Lower leg skin (tissue), 4 donors: ENCODE data around the gene PTGDR2. TPM values are rescaled to one million over a fixed set of nuclear protein-coding genes. Genes with fewer than 3 reads are reported as not detected.

Experiments
- DNase-seq, 2 donors: peaks; one replicate each; pipeline ENCODE4 v3.0.0-alpha.2; 2019; ENCODE audit warnings: low spot score in 2 of 2
- H3K4me3 ChIP-seq: fragments of 200-600 bp; sonication (generic); 2 replicates; pipeline ENCODE4 v1.5.1; 2017; ENCODE audit warnings: mild to moderate bottlenecking, low read depth; ENCODE audit not compliant: poor library complexity, severe bottlenecking
- POLR2A ChIP-seq, 2 donors: fragments of 450-650 bp; IDR thresholded peaks; one replicate each; pipeline ENCODE4 v1.6.1; 2016 to 2017; ENCODE audit warnings: antibody characterized with exemption in 2 of 2, mild to moderate bottlenecking in 1 of 2, moderate library complexity in 1 of 2
- WGBS, 2 donors: methylation state at CpG; one replicate each; pipeline ENCODE4 v1.1.5; 2018; 5-methylcytosine and 5-hydroxymethylcytosine counted together
- intact Hi-C: fragments of 100-400 bp; cut with DNase I; formaldehyde crosslinking; loops from one replicate; pipeline ENCODE4 v1.15.0; 2023; ENCODE audit warnings: low total_unique reads
- total RNA-seq, 4 donors: library from RNA; depleted of rRNA; stranded (reverse); fragments of >200 nt; gene quantifications; one replicate each; pipeline ENCODE4 v1.1.0, GENCODE V29; 2016
- TF ChIP-seq, protein P1 (sequence below), 3 donors: fragments of 450-650 bp; IDR thresholded peaks; one replicate each; pipeline ENCODE4 v1.5.1; 2016; ENCODE audit warnings: antibody characterized with exemption in 3 of 3, mild to moderate bottlenecking in 3 of 3, moderate library complexity in 2 of 3

PTGDR2 gene
- total RNA-seq, 4 donors from 2014 or later: 0.13 to 0.64 (median 0.32) TPM

DNA sequence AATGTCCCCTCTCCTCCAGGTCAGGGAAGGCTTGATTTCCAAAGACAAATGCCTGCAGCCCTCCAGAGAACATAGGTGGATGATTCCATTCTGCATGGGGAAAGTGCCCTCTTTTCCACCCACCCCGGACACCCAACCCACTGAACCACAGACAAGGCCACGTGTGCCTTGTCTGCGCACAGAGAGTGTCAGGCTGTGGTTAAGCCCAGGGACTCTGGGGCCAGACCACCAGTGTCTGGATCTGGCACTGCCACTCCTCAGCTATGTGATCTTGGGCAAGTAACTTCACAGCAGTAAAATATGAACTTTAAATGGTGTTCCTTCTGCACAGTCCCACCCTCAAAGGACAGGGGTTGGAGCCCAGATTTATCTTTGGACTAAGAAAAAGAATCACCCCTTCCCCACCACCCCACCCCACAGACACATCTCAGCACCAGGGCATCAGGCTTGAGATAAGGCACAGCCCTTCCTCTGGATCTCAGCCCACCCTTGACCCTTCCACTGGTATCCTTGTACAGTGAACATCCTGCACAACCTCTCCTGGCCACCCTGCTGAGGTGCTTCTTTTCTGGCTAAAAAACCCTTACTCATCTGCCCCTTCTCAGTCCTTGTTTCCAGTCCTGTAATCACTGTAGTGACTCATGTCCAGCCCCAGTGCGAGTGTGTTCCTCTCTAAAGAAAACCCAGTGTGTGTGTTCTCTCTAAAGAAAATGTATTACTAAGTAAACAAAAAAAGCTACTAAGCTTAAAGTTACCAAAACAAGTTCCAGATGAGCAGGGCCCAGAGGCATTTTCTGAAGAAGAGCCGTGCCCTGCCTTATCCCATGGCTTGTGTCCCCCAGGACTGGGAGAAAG, 1.9 kb upstream of the PTGDR2 start:
- intact Hi-C loops: no loop called here
- TF ChIP-seq, protein P1, sequence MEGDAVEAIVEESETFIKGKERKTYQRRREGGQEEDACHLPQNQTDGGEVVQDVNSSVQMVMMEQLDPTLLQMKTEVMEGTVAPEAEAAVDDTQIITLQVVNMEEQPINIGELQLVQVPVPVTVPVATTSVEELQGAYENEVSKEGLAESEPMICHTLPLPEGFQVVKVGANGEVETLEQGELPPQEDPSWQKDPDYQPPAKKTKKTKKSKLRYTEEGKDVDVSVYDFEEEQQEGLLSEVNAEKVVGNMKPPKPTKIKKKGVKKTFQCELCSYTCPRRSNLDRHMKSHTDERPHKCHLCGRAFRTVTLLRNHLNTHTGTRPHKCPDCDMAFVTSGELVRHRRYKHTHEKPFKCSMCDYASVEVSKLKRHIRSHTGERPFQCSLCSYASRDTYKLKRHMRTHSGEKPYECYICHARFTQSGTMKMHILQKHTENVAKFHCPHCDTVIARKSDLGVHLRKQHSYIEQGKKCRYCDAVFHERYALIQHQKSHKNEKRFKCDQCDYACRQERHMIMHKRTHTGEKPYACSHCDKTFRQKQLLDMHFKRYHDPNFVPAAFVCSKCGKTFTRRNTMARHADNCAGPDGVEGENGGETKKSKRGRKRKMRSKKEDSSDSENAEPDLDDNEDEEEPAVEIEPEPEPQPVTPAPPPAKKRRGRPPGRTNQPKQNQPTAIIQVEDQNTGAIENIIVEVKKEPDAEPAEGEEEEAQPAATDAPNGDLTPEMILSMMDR (IDR thresholded peaks at IDR 0.05): no peak
- no peak for TF ChIP-seq POLR2A (IDR thresholded peaks at IDR 0.05)
- no peak for DNase-seq
- 86 to 88% methylated on average over 5 of the region's 5 CpGs for WGBS, 2 donors
- no peak overlapping the region for H3K4me3 ChIP-seq

DNA sequence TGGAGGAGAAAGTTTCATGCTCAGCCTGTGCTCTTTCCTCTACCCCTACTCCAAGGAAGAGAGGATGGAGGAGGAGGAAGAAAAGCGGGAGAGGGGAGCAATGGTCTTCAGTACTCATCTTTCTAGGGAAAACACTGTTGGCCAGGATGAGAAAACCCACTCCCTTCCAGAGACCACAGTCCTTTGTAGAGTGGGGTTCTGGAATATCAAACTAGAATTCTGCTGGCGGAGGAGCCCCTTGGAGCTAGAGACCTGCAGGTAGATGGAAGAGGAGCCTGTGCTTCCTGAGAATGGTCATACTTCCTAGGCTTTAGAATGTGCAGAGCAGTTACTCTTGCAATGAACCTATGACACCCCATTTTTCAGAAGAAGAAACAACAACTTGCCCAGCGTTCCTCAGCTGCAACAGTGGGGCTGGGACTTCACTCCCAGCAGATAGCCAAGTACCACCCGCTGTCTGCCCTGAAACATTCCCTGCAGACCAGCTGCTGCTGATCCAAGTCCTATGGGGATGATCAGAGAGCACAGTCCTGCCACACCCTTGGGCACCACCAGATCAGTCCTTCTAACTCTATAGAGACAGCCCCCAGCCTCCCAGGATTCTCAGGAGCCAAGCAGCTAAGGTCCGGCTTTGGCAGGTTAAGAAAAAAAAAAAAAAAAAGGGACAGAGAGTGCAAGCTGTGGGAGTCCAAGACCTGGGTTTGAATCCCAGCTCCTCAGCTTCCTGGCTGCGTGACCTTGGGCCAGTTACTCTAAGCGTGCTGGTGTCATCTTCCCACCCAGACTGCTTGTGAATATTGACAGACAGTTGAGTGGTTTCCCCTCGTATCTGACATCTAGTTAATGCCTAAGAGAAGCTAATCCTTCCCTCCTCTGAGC, 664 bp downstream of the PTGDR2 start:
- H3K4me3 ChIP-seq: no peak overlapping the region
- intact Hi-C loops: no loop called here
- no peak for DNase-seq
- 41 to 60% methylated on average over 7 to 8 of the region's 8 CpGs for WGBS, 2 donors
- no peak for TF ChIP-seq POLR2A (IDR thresholded peaks at IDR 0.05)
- TF ChIP-seq, protein P1 (IDR thresholded peaks at IDR 0.05): no peak

- TF ChIP-seq, protein P1 (IDR thresholded peaks at IDR 0.05): no peak
- TF ChIP-seq POLR2A (IDR thresholded peaks at IDR 0.05): no peak
- no peak for DNase-seq
- no peak overlapping the region for H3K4me3 ChIP-seq
- 83 to 89% methylated on average over 8 of the region's 8 CpGs for WGBS, 2 donors
- intact Hi-C loops: no loop called here
These were observed 1.5 kb downstream of the PTGDR2 start for GRCh38 chr11:60854140-60854846.

DNA sequence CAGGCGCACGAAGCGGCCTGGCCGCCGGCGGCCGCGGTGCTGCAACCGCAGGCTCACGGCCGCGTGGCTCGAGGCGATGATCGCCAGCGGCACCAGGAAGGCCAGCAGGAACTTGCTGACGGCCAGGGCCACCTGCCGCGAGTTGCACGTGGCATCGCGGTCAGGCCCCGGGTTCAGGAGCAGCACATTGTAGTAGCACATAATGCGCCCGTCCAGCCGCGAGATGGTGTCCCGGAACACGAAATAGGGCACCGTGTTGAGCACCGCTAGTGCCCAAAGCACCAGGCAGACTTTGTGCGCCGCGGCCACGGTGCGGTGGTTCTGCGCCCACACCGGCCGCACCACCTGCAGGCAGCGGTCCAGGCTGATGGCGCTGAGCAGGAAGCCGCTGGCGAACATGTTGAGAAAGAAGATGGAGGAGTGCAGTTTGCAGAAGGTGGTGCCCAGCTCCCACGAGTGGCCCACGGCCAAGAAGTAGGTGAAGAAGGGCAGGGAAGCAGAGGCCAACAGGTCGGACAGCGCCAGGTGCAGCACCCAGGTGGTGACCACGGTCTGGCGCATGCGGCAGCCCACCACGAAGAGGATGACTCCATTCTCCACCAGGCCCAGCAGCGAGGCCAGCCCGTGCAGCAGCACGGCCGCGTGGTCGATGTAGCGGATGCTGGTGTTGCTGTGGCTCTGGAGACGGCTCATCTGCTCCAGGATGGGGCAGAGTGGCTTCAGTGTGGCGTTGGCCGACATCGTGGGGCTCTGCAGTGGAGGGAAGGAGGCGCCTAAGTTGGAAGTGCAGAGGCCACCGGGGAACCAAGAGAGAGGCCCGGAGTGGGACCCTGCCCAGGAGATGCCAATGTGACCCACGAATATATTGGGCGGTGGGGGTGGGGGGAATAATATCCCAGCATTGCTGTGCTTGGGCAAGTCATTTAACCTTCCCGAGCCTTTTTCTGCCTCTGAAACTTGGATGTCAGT, 2.5 kb downstream of the PTGDR2 start:
- 93 to 96% methylated on average over 33 to 68 of the region's 68 CpGs for WGBS, 2 donors
- TF ChIP-seq, protein P1 (IDR thresholded peaks at IDR 0.05): no peak
- no peak for TF ChIP-seq POLR2A (IDR thresholded peaks at IDR 0.05)
- no peak overlapping the region for H3K4me3 ChIP-seq
- no peak for DNase-seq
- intact Hi-C loops: no loop called here
